Right lobe of liver (tissue), 6 donors: Measurements from ENCODE around the gene UBQLN1. TPM values are rescaled to one million over a fixed set of nuclear protein-coding genes. Genes with fewer than 3 reads are reported as not detected.

Experiments used
- ATAC-seq, 4 donors: fragments of 200-7000 bp; cut with Tn5 transposase; one replicate each; pipeline ENCODE4 v1.9.1; 2020; ENCODE audit warnings: mild to moderate bottlenecking in 4 of 4, moderate library complexity in 4 of 4
- DNase-seq, 3 donors: peaks; one replicate each; pipeline ENCODE4 v3.0.0-alpha.2; 2020
- H3K27ac ChIP-seq, 3 donors: fragments of 200-600 bp; one replicate each; pipeline ENCODE4 v1.8.0; 2022
- H3K27me3 ChIP-seq, 2 donors: fragments of 200-600 bp; one replicate each; pipeline ENCODE4 v1.8.0; 2022
- H3K36me3 ChIP-seq, 4 donors: fragments of 200-600 bp; sonication (generic) in 1 of 4; one replicate each; pipeline versions ENCODE4 v1.5.1 to v1.8.0; 2017 to 2022; ENCODE audit warnings: control low read depth in 1 of 4
- H3K4me1 ChIP-seq, 4 donors: fragments of 200-600 bp; sonication (generic) in 1 of 4; one replicate each; pipeline versions ENCODE4 v1.5.1 to v1.8.0; 2017 to 2022; ENCODE audit warnings: control low read depth in 1 of 4
- H3K4me3 ChIP-seq, 3 donors: fragments of 200-600 bp; one replicate each; pipeline ENCODE4 v1.8.0; 2022
- H3K9me3 ChIP-seq, 4 donors: fragments of 200-600 bp; sonication (generic) in 1 of 4; one replicate each; pipeline versions ENCODE4 v1.5.1 to v1.8.0; 2017 to 2022; ENCODE audit warnings: control low read depth in 1 of 4
- POLR2A ChIP-seq: fragments of 450-650 bp; IDR thresholded peaks from one replicate; pipeline ENCODE4 v1.6.1; 2017; ENCODE audit warnings: antibody characterized with exemption, mild to moderate bottlenecking
- WGBS: methylation state at CpG from one replicate; pipeline ENCODE4 v1.1.6; 2018; ENCODE audit warnings: low coverage, low lambda C conversion rate; ENCODE audit not compliant: insufficient coverage; ENCODE audit errors: missing lambda C conversion rate; 5-methylcytosine and 5-hydroxymethylcytosine counted together
- intact Hi-C, 2 donors: fragments of 100-400 bp; cut with DNase I; formaldehyde crosslinking; loops; one replicate each; pipeline versions ENCODE4 v1.11.2 to v1.14.1; 2022
- total RNA-seq, 6 experiments: library from RNA; depleted of rRNA in 2 of 6; stranded (reverse); fragments of >200 nt in 2 of 6; fragmentation: NEBNext Ultra II Directional in 3 of 6; extraction: Animal tissue kit (Norgen Biotek cat#: 25700) in 3 of 6; gene quantifications; one replicate each; pipeline versions ENCODE4 v1.1.0 to v1.2.4, GENCODE V29; 2016 to 2023
- TF ChIP-seq, protein P1 (sequence below), 4 donors: fragments of 200-600 bp in 3 of 4; fragments of 450-650 bp in 1 of 4; IDR thresholded peaks; one replicate each; pipeline versions ENCODE4 v1.5.1 to v1.8.0; 2016 to 2022; ENCODE audit warnings: antibody characterized with exemption in 4 of 4, mild to moderate bottlenecking in 2 of 4
- donor health status: DM: no; HTN: yes; CAD: no.
- donor health status: DM: no; HTN: no; CAD: no.
- donor health status: DM: no; HTN: no; CAD: no.
- donor health status: DM: no; HTN: yes; CAD: no.
- donor health status: DM: no; HTN: yes; CAD: no.

Gene UBQLN1
- total RNA-seq, 6 experiments from 2014 or later = 49.6 to 94.5 (median 66.0) TPM

DNA sequence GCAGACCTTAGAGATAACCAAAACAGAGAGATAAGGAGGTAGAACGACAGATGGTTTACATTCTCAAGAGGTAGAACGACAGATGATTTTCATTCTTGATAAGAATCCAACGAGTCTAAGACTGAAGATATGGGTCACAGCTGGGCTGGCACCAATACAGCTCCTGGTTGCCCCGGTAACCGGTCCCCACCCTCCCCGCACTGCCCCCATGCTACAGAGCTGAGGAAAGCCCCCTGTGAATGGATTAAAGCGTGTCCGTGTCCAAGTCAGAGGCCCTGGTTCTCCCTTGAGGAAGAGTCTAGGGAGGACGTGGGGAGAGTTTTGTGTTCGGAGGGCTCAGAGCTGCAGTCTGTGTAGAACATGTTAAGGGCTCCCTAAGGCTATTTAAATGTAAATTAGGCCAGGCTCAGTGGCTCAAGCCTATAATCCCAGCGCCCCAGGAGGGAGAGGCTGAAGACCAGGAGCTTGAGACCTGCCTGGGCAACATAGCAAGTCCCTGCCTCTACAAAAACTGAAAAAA lies 76.8 kb downstream of the UBQLN1 start:
- DNase-seq (no peak), ATAC-seq (no peak)
- Histone ChIP-seq H3K27ac (peak overlapping the region in 1 of 3 donors; percentile 76), H3K4me1 (peaks cover 0 to 31% (median 15%) of the 10 kb centered on the region in 4 donors), H3K4me3 (no peak overlapping the region), H3K27me3 (no peaks in the 10 kb centered on the region), H3K9me3 (no peaks in the 10 kb centered on the region), H3K36me3 (peaks cover 0 to 7% (median 0%) of the 10 kb centered on the region in 4 donors)
- WGBS = 77% methylated on average over 11 of the region's 11 CpGs
- intact Hi-C loops = no loop called here
- no peak for TF ChIP-seq POLR2A
- TF ChIP-seq, protein P1, sequence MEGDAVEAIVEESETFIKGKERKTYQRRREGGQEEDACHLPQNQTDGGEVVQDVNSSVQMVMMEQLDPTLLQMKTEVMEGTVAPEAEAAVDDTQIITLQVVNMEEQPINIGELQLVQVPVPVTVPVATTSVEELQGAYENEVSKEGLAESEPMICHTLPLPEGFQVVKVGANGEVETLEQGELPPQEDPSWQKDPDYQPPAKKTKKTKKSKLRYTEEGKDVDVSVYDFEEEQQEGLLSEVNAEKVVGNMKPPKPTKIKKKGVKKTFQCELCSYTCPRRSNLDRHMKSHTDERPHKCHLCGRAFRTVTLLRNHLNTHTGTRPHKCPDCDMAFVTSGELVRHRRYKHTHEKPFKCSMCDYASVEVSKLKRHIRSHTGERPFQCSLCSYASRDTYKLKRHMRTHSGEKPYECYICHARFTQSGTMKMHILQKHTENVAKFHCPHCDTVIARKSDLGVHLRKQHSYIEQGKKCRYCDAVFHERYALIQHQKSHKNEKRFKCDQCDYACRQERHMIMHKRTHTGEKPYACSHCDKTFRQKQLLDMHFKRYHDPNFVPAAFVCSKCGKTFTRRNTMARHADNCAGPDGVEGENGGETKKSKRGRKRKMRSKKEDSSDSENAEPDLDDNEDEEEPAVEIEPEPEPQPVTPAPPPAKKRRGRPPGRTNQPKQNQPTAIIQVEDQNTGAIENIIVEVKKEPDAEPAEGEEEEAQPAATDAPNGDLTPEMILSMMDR (IDR thresholded peaks at IDR 0.05) = no peak

DNA sequence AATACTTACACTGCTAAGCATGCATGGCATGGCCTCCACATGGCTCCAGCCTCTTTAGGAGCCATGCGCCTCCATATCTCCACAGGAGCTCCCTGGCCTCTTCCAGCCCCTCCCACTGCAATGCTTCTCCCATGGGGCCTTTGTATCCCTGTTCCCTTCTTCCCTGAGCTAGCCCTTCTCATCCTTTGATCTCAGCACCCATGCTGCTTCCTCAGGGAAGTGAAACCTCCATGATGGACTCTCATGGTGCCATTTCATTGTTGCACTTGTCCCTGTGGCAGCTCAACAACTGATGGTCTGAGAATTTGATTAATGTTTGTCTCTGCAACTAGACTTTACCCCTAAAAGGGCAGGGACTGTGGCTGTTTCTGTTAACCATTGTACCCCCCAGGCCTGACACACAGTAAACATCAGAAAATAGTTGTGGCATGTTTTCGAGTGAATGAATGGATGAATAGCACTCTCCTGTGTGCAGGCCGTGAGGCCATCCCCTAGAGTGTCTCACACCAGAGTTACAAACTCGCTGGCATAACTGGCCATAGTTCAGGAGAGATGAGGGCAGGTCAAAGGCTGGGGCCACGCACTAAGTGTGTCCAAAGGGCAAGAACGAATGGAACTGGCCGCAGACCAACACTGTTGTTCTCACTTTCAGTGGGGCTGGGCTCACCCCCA lies 78.2 kb downstream of the UBQLN1 start:
- peak; percentile 96 to 98 (median 96) for ATAC-seq
- no peaks in the 10 kb centered on the region for H3K9me3 ChIP-seq
- intact Hi-C loops = no loop called here
- peaks cover 0 to 38% (median 20%) of the 10 kb centered on the region in 4 donors for H3K4me1 ChIP-seq
- H3K36me3 ChIP-seq = peaks cover 0 to 7% (median 0%) of the 10 kb centered on the region in 4 donors
- TF ChIP-seq, protein P1 (IDR thresholded peaks at IDR 0.05) = no peak
- no peak for TF ChIP-seq POLR2A
- DNase-seq = peak; percentile 80 to 93 (median 89)
- H3K4me3 ChIP-seq = no peak overlapping the region
- 27% methylated on average over 3 of the region's 7 CpGs for WGBS
- H3K27ac ChIP-seq = peak overlapping the region in 2 of 3 donors; percentile 65 to 76
- H3K27me3 ChIP-seq = no peaks in the 10 kb centered on the region

DNA sequence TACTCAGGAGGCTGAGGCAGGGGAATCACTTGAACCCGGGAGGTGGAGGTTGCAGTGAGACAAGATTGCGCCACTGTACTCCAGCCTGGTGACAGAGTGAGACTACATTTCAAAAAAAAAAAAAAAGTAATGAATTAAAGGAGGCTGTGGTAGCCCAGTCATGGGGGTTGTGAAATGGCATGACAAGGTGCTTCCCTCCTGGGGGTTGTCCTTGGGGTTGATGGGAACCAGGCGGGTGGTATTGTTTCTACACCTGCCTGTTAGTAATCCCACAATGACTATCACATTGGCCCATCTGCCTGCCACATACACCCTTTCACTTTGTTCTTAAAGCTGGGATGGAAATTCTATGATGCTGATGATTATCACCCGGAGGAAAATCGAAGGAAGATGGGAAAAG lies 79.2 kb downstream of the UBQLN1 start:
- Histone ChIP-seq H3K27me3 (no peaks in the 10 kb centered on the region), H3K27ac (peak overlapping the region in 2 of 3 donors; percentile 65 to 76), H3K4me1 (peaks cover 0 to 48% (median 20%) of the 10 kb centered on the region in 4 donors), H3K9me3 (no peaks in the 10 kb centered on the region), H3K4me3 (no peak overlapping the region), H3K36me3 (peaks cover 0 to 7% (median 0%) of the 10 kb centered on the region in 4 donors)
- intact Hi-C loops = no loop called here
- TF ChIP-seq, protein P1 (IDR thresholded peaks at IDR 0.05) = no peak
- TF ChIP-seq POLR2A = no peak
- WGBS = 87% methylated on average over 3 of the region's 5 CpGs
- ATAC-seq (no peak), DNase-seq (no peak)

DNA sequence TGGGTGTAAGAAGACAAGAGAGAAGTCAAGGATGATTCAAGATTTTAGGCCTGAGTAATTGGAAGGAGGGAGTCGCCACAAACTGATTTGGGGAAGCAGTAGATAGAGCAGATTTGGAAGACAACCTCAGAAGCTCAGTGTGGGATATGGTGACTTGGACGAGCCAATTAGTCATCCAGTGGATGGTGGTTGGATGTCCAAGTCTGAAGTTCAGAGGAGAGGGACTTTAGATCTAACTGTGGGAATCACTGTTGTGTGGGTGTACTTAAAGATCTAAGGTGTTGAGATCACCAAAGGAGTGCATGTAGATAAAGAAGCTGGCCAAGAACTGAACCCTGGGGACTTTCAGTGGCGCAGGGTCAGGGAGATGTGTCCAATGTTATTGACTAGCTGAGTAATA lies 82.6 kb downstream of the UBQLN1 start:
- Histone ChIP-seq H3K4me1 (peaks cover 0 to 48% (median 19%) of the 10 kb centered on the region in 4 donors), H3K27ac (no peak overlapping the region)
- ATAC-seq = no peak

More for the DNA sequence above, 82.6 kb downstream of the UBQLN1 start:
- intact Hi-C loops = no loop called here
- 49% methylated on average over 2 of the region's 3 CpGs for WGBS
- no peak for DNase-seq
- no peaks in the 10 kb centered on the region for H3K27me3 ChIP-seq
- no peaks in the 10 kb centered on the region for H3K9me3 ChIP-seq
- H3K36me3 ChIP-seq = peaks cover 0 to 7% (median 0%) of the 10 kb centered on the region in 4 donors
- TF ChIP-seq, protein P1 (IDR thresholded peaks at IDR 0.05) = no peak
- no peak for TF ChIP-seq POLR2A
- no peak overlapping the region for H3K4me3 ChIP-seq
